ENCODE measurements around the gene RNF222.

The RNF222 gene

DNA sequence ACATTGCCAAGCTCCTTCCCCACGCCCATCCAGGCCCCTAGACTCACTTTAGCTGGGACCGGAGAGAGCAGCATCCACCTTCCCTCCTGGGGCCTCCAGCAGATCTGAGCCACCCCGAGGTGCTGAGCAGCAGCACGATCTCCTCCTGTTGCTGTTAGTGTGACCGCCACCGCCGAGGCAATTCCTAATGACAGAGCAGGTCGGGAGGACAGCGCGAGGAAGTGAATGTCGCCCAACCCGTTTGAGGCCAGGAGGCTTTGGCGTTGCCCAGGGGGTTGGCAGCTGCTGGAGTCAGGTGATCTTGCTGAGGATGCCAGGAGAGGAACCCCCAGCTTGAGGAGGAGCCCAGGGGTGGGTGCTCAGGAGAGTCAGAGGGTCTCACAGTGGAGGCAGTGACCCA is at the start of gene RNF222:
TSS of gene RNF222 (minus strand) at position 192 of the 400 bp plus-strand sequence. CDS start 4,366 bp downstream, outside the sequence.
- in situ Hi-C loops (cut with MboI; ENCODE audit: low sequenced_read_pairs) = no loop called here
- DNase-seq (ENCODE audit: low spot score in 2 of 2) = no peak
- H3K4me1 ChIP-seq = no peaks in the 10 kb centered on the region; the same call in 1 of the 2 replicates
- no peak within 1 kb of the TSS for H3K4me3 ChIP-seq
- no peaks in the 10 kb centered on the region for H3K36me3 ChIP-seq (replicated peaks)
- peaks cover 44% of the 10 kb centered on the region for H3K27me3 ChIP-seq (ENCODE audit: low read depth)
- H3K9me3 ChIP-seq = no peaks in the 10 kb centered on the region

DNA sequence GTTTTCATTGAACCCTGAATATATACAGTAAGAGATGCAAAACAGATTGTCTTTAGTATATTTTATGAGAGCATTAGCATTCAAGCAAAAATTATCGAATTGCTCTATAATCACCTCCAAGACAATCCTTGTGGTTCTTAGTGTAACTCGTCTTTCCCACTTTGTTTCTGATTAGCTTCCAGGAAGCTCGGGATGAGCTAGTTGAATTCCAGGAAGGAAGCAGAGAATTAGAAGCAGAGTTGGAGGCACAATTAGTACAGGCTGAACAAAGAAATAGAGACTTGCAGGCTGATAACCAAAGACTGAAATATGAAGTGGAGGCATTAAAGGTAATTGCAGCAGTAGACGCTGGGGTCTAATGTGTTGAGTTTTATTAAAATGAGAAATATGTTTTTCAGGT is 47.9 kb upstream of the RNF222 start:
- Histone ChIP-seq H3K36me3 (replicated peaks) (peaks cover 50% of the 10 kb centered on the region), H3K27me3 (ENCODE audit: low read depth) (no peaks in the 10 kb centered on the region), H3K9me3 (no peaks in the 10 kb centered on the region), H3K4me1 (peaks cover 6% of the 10 kb centered on the region), H3K4me3 (no peak overlapping the region)
- in situ Hi-C loops (cut with MboI; ENCODE audit: low sequenced_read_pairs) = no loop called here
- DNase-seq (ENCODE audit: low spot score in 2 of 2) = no peak

DNA sequence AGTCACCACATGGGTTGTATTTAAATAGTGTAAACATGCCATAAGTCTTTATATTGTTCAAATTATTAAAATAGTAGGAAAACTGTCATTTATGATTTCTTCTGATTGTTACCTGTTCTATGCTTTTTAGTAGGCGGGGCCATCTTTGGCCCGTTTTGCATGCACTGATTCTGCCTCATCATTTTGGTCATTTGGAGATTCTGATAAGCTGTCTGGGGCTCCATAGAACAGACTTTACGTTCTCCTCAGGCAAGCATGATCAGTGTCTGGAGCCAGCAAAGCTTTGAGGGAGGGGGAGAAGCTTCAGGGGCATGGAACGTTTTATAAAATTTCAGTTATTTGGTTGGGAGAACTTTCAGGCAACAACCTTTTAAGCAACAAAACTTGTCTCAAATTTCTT is 46.9 kb upstream of the RNF222 start:
- no peak overlapping the region for H3K4me3 ChIP-seq
- no peak for DNase-seq (ENCODE audit: low spot score in 2 of 2)
- no peaks in the 10 kb centered on the region for H3K9me3 ChIP-seq
- in situ Hi-C loops (cut with MboI; ENCODE audit: low sequenced_read_pairs) = no loop called here
- no peaks in the 10 kb centered on the region for H3K27me3 ChIP-seq (ENCODE audit: low read depth)
- peaks cover 6% of the 10 kb centered on the region for H3K4me1 ChIP-seq
- H3K36me3 ChIP-seq (replicated peaks) = peaks cover 47% of the 10 kb centered on the region

DNA sequence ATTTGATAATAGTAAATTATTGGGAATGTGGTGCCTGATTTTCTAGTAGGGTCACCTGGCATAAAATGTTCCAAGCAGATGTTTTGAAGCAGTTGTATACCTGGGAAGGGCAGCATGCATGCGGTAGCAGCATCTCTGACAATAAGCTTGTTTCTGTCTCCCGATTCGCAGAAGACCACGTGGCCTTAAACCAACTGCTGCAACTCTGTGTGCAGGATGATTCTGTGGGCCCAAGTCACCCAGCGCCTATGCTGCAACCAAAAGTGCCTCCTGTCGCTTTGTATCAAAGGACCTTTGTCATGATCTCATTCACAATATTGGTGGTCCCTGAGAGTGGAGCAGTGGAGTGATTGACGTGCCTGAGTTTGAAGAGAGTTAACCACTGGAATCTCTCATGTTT is 46.1 kb upstream of the RNF222 start:
- Histone ChIP-seq H3K4me3 (no peak overlapping the region), H3K27me3 (ENCODE audit: low read depth) (no peaks in the 10 kb centered on the region), H3K9me3 (no peaks in the 10 kb centered on the region), H3K4me1 (peaks cover 6% of the 10 kb centered on the region), H3K36me3 (replicated peaks) (peaks cover 40% of the 10 kb centered on the region)
- no peak for DNase-seq (ENCODE audit: low spot score in 2 of 2)
- in situ Hi-C loops (cut with MboI; ENCODE audit: low sequenced_read_pairs) = no loop called here

DNA sequence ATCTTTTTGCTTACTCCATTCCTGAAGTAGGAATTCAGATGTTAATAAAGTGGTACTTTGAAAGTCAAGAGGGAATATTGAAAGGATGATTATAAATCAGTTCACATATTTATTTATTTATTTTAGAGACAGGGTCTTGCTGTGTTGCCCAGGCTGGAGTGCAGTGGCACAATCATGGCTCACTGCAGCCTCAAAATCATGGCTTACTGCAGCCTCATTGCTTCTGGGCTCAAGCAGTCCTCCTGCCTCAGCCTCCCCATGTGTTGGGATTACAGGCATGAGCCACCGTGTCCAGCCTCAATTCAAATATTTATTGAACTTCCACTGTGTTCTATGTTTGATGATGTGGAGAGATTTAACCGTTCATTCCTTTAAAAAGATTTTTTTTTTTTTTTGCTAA is 44.7 kb upstream of the RNF222 start:
- peaks cover 28% of the 10 kb centered on the region for H3K36me3 ChIP-seq (replicated peaks)
- no peaks in the 10 kb centered on the region for H3K9me3 ChIP-seq
- in situ Hi-C loops (cut with MboI; ENCODE audit: low sequenced_read_pairs) = no loop called here
- DNase-seq (ENCODE audit: low spot score in 2 of 2) = no peak
- no peak overlapping the region for H3K4me3 ChIP-seq
- peaks cover 4% of the 10 kb centered on the region for H3K4me1 ChIP-seq
- no peaks in the 10 kb centered on the region for H3K27me3 ChIP-seq (ENCODE audit: low read depth)

DNA sequence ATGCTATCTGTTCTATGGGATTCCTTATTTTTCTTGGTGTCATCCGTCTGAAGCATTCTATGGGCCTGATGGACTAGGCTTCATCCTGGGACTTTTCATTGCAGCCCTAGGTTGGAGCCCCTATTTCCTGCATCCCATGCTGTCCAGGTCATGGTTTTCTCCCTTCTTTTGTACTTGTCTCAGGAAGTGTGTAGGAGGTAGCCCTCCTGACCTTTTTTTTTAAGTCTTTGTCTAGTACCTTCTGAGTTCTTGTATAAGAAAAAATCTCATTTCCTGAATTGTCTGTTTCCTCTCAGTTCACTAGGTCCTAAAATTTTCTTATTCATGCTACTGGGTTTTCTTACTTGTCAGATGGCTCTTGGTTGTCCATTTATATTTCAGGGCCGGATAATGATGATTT is 44.1 kb upstream of the RNF222 start:
- H3K4me3 ChIP-seq = no peak overlapping the region
- peaks cover 6% of the 10 kb centered on the region for H3K4me1 ChIP-seq
- no peak for DNase-seq (ENCODE audit: low spot score in 2 of 2)
- in situ Hi-C loops (cut with MboI; ENCODE audit: low sequenced_read_pairs) = no loop called here
- H3K36me3 ChIP-seq (replicated peaks) = peaks cover 22% of the 10 kb centered on the region
- no peaks in the 10 kb centered on the region for H3K9me3 ChIP-seq
- H3K27me3 ChIP-seq (ENCODE audit: low read depth) = no peaks in the 10 kb centered on the region

- H3K27me3 ChIP-seq (ENCODE audit: low read depth) = no peaks in the 10 kb centered on the region
- H3K4me3 ChIP-seq = no peak overlapping the region
- H3K4me1 ChIP-seq = peaks cover 6% of the 10 kb centered on the region
- DNase-seq (ENCODE audit: low spot score in 2 of 2) = no peak
- in situ Hi-C loops (cut with MboI; ENCODE audit: low sequenced_read_pairs) = no loop called here
- H3K9me3 ChIP-seq = no peaks in the 10 kb centered on the region
- H3K36me3 ChIP-seq (replicated peaks) = peaks cover 7% of the 10 kb centered on the region
Measured at GRCh38 chr17:8439681-8440080, 42.1 kb upstream of the RNF222 start.

- Histone ChIP-seq H3K4me1 (peaks cover 6% of the 10 kb centered on the region), H3K9me3 (no peaks in the 10 kb centered on the region), H3K36me3 (replicated peaks) (no peaks in the 10 kb centered on the region; the same call in 1 of the 2 replicates), H3K4me3 (no peak overlapping the region), H3K27me3 (ENCODE audit: low read depth) (no peaks in the 10 kb centered on the region)
- in situ Hi-C loops (cut with MboI; ENCODE audit: low sequenced_read_pairs) = no loop called here
- DNase-seq (ENCODE audit: low spot score in 2 of 2) = no peak
Measured at GRCh38 chr17:8438441-8438840, 40.8 kb upstream of the RNF222 start.

DNA sequence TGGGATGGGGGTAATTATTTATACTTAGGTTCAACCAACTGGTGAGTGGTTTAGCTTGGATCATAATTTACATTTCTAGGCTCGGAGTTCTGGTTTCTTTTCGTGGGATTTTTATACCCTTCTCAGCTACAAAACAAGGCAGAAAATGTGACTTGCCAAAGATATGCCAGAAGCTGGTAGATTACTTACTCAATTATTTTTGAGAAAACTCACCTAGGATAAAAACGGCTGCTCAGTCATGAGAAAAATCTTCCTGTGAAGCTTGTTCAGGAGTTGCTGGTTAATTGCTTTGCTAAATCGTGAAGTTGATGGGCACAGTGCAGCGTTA is 39.2 kb upstream of the RNF222 start:
- Histone ChIP-seq H3K36me3 (replicated peaks) (no peaks in the 10 kb centered on the region; the same call in 1 of the 2 replicates), H3K9me3 (no peaks in the 10 kb centered on the region), H3K4me3 (peak overlapping the region; percentile 84), H3K27me3 (ENCODE audit: low read depth) (no peaks in the 10 kb centered on the region), H3K4me1 (peaks cover 6% of the 10 kb centered on the region)
- DNase-seq (ENCODE audit: low spot score in 2 of 2) = no peak
- in situ Hi-C loops (cut with MboI; ENCODE audit: low sequenced_read_pairs) = no loop called here

- H3K4me1 ChIP-seq = peaks cover 6% of the 10 kb centered on the region
- in situ Hi-C loops (cut with MboI; ENCODE audit: low sequenced_read_pairs) = no loop called here
- H3K9me3 ChIP-seq = no peaks in the 10 kb centered on the region
- no peaks in the 10 kb centered on the region for H3K27me3 ChIP-seq (ENCODE audit: low read depth)
- peak overlapping the region; percentile 84 for H3K4me3 ChIP-seq
- no peaks in the 10 kb centered on the region; the same call in 1 of the 2 replicates for H3K36me3 ChIP-seq (replicated peaks)
- peak; percentile 46 to 64 for DNase-seq (ENCODE audit: low spot score in 2 of 2)
Measured at GRCh38 chr17:8436169-8436843, 38.7 kb upstream of the RNF222 start.

- peak within 1 kb of the TSS; percentile 84 for H3K4me3 ChIP-seq
- peaks cover 6% of the 10 kb centered on the region for H3K4me1 ChIP-seq
- no peaks in the 10 kb centered on the region for H3K27me3 ChIP-seq (ENCODE audit: low read depth)
- no peaks in the 10 kb centered on the region for H3K9me3 ChIP-seq
- no peaks in the 10 kb centered on the region; the same call in 1 of the 2 replicates for H3K36me3 ChIP-seq (replicated peaks)
- in situ Hi-C loops (cut with MboI; ENCODE audit: low sequenced_read_pairs) = no loop called here
- DNase-seq (ENCODE audit: low spot score in 2 of 2) = peak; percentile 94 to 100
Measured at GRCh38 chr17:8435245-8436168, 37.9 kb upstream of the RNF222 start, which contains the start of gene NDEL1. TSS of gene NDEL1 (plus strand) at chr17:8435884. CDS start at chr17:8444272, 8,388 bp downstream.

DNA sequence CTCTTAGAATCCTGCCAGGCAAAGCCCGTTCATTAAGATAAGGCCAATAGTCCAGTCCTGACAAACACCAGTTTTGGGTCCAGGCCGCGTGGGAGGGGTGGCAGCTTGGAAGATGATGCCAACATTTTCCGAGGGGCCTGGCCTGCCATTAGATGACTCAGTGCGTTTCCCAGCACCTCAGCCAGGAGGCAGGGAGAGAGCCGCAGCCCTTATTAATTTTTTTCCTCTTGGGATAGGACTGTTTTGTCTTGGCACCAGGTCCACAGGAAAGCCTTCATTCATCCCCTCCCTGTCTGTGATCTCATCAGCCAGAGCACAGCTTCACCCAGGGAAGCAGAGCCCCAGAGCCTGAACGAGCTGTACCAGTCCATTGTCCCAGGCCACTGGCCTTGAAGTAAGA is 33.3 kb upstream of the RNF222 start:
- Histone ChIP-seq H3K36me3 (replicated peaks) (no peaks in the 10 kb centered on the region; the same call in 1 of the 2 replicates), H3K9me3 (no peaks in the 10 kb centered on the region), H3K4me1 (no peaks in the 10 kb centered on the region), H3K27me3 (ENCODE audit: low read depth) (no peaks in the 10 kb centered on the region), H3K4me3 (no peak overlapping the region)
- in situ Hi-C loops (cut with MboI; ENCODE audit: low sequenced_read_pairs) = no loop called here
- DNase-seq (ENCODE audit: low spot score in 2 of 2) = no peak

DNA sequence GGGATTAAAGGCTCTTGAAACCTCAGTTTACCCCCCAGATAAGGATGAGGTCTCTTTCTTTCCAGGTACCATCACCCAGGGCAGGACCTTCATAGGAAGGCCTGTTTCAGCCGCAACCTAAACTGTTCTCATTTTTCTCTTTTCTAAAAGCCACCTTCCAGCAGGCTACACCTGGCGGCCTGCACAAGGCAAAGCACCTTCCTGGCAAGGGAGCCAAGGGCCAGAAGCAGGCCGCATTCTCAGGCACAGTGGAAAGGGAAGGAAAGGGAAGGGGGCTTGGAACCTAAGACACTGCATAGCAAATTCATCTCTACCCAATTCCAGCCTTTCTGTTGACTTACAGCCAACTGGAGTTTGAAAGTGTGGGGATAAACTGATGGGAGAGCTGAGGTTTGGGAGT is 29.2 kb upstream of the RNF222 start:
- Histone ChIP-seq H3K27me3 (ENCODE audit: low read depth) (no peaks in the 10 kb centered on the region), H3K4me3 (no peak overlapping the region), H3K4me1 (no peaks in the 10 kb centered on the region; the same call in 1 of the 2 replicates), H3K36me3 (replicated peaks) (no peaks in the 10 kb centered on the region), H3K9me3 (no peaks in the 10 kb centered on the region)
- DNase-seq (ENCODE audit: low spot score in 2 of 2) = no peak
- in situ Hi-C loops (cut with MboI; ENCODE audit: low sequenced_read_pairs) = no loop called here

DNA sequence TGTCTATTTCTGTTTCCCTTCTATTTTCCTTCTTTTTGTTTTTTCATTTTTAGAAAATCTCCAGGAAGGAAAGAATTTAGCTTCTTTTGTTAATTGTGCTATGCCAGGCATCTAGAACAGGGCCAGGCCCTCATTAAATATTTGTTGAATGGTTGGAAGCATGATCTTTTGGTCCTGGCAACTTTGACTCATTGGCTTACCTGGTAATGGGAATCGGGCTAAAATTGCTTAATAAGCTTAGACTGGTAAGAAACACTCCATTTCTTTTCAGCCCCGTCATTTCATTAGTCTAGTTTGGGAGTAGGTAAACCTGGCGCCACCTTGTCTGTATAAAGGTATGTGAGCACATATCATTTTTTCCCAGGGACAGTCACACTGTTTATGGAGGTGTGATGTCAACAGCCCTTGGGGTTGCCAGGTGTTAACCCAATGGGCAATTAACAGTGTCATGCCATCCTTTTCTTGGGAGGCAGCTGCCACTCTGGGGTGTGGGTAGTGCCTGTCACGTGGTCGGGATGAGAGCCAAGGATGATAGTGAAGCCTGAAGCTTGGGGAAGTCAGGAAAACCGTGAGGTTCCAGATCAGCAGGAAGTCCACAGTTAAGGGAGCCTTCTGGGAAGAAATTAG is 28.6 kb upstream of the RNF222 start:
- Histone ChIP-seq H3K4me1 (no peaks in the 10 kb centered on the region; the same call in 1 of the 2 replicates), H3K4me3 (no peak overlapping the region), H3K36me3 (replicated peaks) (no peaks in the 10 kb centered on the region), H3K27me3 (ENCODE audit: low read depth) (no peaks in the 10 kb centered on the region), H3K9me3 (no peaks in the 10 kb centered on the region)
- in situ Hi-C loops (cut with MboI; ENCODE audit: low sequenced_read_pairs) = no loop called here
- DNase-seq (ENCODE audit: low spot score in 2 of 2) = no peak
